HG03196 (cell line): Measurements from ENCODE around the gene TOM1L1.

Experiments
- ATAC-seq: cut with Tn5 transposase; IDR thresholded peaks from one replicate; pipeline ENCODE4 v1.9.1; 2021; ENCODE audit not compliant: unreplicated experiment

Gene TOM1L1

DNA sequence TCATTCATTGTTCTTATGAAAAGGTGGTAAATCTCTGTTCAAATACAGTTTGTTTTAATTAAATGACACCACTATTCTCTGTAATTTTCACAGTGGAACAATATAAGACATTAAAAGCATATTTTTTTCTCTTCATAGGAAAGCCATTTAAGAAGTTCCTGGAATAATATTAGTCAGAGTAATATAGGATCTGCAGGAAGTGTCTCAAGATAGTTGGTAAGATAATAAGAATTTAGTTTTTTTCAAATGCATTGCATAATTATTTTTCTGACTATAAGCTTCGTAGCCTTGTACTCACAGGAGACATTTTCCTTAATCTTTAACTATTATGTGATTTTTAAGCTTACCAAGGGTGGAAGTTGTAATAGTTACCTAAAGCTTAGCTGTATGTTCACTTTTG, 84.8 kb downstream of the TOM1L1 start:
- no peak for ATAC-seq

DNA sequence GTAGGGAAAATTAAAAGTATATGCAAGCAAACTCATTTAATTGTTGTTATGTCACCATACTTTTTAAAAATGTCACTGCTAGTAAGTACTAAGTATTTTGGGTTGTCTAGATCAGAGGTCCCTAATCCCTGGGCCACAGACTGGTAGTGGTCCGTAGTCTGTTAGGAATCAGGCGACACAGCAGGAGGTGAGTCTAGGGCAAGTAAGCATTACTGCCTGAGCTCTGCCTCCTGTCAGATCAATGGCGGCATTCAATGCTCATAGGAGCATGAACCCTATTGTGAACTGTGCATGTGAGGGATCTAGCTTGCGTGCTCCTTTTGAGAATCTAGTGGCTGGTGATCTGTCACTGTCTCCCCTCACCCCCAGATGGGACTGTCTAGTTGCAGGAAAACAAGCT, 89.5 kb downstream of the TOM1L1 start:
- no peak for ATAC-seq

DNA sequence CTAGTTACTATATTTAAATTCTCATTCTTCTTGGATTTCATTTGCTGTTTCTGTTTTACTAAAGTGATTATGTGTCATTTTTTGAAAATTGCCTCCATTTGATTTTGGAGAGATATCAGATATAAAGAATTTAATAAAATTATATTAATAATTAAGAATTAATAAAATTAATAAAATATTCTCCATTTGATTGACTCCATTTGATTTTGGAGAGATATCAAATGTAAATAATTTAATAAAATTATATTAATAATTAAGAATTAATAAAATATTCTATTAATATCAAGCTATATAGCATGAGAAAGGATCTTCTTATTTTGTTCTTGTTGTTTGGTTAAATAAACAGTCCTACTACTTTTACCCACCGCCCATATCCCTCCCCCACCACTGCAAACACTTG, 90.9 kb downstream of the TOM1L1 start:
- ATAC-seq = no peak

DNA sequence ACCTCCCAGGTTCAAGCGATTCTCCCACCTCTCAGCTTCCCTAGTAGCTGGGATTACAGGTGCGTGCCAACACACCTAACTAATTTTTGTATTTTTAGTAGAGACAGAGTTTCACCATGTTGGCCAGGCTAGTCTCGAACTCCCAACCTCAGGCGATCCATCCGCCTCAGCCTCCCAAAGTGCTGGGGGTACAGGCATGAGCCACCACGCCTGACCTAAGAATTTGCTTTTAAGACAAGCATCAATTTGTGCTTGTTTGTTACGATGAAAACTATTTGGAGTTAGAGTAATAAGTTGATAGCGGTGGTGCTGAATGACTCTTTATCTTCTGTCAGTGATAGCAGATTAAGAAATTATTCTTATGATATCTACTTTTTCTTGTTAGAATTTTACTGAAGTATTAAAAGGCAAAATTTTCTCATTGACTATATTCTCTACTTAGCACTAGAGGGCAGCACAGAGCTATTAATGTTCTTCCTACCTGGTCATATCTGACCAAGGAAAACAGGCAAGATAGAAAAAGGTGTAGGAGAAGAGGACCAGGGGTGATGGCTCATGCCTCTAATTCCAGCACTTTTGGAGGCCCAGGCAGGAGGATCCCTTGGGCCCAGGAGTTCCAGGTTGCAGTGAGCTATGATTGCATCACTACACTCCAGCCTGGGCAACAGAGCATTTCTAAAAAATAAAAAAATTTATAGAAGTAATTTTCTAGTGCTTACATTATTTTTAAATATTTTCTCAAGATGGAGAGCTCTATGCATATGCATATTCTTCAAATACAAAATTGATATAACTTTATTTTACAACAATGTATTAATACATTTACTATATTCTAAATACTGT, 92.4 kb downstream of the TOM1L1 start:
- ATAC-seq = no peak

DNA sequence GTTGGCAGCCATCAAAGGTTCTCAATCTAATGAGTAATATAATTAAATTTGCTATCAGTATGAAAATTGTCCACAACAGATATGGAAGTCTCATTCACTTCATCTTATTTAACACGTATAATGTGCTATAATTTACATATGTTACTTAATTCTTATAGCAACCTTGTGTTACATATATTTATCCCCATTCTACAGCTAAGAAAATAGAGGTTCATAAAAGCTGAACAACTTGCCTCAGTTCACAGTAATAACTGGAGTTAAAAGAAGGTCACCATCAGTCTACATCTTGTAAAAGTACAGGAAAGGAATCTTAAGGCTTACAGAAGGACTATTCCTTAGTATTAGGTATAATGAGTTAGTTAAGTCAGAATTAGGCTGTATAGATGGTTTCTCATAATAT, 95.8 kb downstream of the TOM1L1 start:
- ATAC-seq = no peak

DNA sequence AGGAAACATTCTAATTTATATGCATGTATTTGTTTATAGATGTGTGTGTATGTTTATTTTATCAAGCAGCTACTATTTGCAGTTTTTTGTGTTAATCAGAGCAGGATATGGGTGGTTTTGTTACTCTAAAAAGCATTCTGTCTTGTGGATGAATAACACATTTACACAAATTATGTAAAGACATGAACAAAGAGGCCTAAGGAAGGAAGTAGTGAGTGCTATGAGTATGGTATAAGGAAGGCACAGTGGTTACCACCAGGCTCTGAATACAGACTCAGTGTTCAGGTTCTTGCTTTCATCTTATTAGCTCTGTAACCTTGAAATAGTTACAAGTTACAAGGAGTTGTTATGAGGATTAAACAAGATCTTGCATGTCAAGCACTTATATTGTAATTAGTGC, 101.8 kb downstream of the TOM1L1 start:
- no peak for ATAC-seq

DNA sequence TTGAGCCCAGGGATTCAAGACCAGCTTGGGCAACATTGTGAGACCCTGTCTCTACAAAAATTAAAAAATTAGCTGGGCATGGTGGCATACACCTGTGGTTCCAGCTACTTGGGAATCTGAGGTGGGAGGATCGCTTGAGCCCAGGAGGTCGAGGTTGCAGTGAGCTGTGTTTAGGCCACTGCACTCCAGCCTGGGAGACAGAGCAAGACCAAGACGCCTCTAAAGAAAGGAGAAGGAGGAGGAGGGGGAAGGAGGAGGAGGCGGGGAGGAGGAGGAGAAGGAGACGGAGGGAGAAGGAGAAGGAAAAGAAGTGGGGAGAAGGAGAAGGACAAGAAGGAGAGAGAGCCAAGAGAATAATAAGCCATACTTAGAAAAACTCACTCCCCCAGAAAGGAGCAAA, 103.8 kb downstream of the TOM1L1 start:
- ATAC-seq = no peak

DNA sequence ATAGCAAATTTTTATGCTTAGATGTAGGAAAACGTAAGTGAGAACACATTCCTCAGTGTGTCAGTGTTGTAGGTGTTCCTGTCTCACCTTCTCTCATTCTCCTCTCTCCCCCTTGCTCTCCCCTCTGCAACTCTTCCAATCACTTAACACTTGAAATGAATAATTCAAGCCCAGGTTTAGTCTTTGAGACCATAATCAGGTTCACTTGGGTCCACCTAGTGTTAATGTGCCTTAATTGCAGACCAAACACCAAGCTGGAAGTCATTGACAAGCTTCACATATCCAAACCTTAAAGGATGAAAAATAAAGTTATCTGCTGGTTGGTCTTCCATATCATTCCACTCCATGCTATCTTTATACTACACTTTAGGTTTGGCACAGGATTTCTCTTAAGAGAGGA, 104.9 kb downstream of the TOM1L1 start:
- ATAC-seq = no peak
